Endometrial microvascular endothelial cells (primary cell): Measurements from ENCODE around the gene INSL3. TPM values are rescaled to one million over a fixed set of nuclear protein-coding genes. Genes with fewer than 3 reads are reported as not detected.

ENCODE experiments used
- in situ Hi-C: cut with HindIII; loops from 2 replicates; pipeline ENCODE4 v1.10.0; 2017; ENCODE audit warnings: low sequenced_read_pairs, low pct_unique_long_range_greater_than_20kb; ENCODE audit errors: inconsistent ontology term
- total RNA-seq: library from RNA; depleted of rRNA; stranded (reverse); fragments of >200 nt; gene quantifications from one replicate; pipeline ENCODE4 v1.2.3, GENCODE V29; 2015; ENCODE audit errors: inconsistent ontology term

The INSL3 gene
- total RNA-seq, 1 donor from 2014 or later: not detected

- in situ Hi-C loops: no loop called here
Observed at GRCh38 chr19:17770613-17771012, 50.7 kb downstream of the INSL3 start.

- in situ Hi-C loops: no loop called here
Observed at GRCh38 chr19:17767559-17767958, 53.8 kb downstream of the INSL3 start.

DNA sequence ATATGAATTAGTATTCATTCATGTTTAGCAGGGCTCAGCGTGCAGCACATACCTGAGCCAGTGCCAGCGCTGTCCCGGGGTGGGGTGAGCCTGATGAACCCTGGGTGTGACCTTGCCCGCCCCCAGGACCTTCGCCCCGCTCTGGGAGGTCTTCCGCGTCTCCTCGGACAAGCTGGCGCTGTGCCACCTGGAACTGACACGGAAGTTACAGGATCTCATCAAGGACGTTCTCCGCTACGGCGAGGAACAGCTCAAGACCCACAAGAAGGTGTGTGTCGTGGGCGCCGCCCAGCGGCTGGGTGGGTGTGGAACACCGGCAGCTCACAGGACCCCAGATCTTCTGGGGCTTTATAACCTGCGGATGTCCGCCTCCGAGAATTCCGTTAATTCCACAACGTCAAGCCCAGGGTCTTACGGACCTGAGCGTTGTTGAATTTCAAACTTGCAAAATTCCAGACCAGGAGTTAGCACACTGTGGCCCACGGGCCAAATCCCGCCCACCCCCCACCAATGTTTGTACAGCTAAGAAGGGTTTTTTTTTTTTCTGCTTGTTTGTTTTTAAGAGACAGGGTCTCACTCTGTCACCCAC, 54.7 kb downstream of the INSL3 start:
- in situ Hi-C loops: no loop called here

Other genes starting within 250 kb of the INSL3 start
- gene UNC13A, start 133.2 kb downstream of the INSL3 start, total RNA-seq: 0.09 TPM
- gene MAP1S, start 102.0 kb downstream of the INSL3 start, total RNA-seq: 33.6 TPM
- gene FCHO1, start 70.0 kb downstream of the INSL3 start, total RNA-seq: 3.0 TPM
- not detected for gene B3GNT3, start 26.4 kb downstream of the INSL3 start, total RNA-seq
- 4.5 TPM for gene JAK3, start 26.5 kb upstream of the INSL3 start, total RNA-seq
- 1,241 TPM for gene RPL18A, start 38.4 kb upstream of the INSL3 start, total RNA-seq
- gene SLC5A5, start 50.4 kb upstream of the INSL3 start, total RNA-seq: not detected
- 87.6 TPM for gene CCDC124, start 111.5 kb upstream of the INSL3 start, total RNA-seq
- not detected for gene KCNN1, start 145.6 kb upstream of the INSL3 start, total RNA-seq
- gene ARRDC2, start 186.7 kb upstream of the INSL3 start, total RNA-seq: 26.1 TPM